Stimulated activated CD4-positive, alpha-beta T cell treated with anti-CD3 and anti-CD28 coated beads, Interleukin-2, amount 100 ng/mL, for 4 hours (primary cell): ENCODE results near the gene ZFYVE16.
"Not testable (repeated sequence)": the region's sequence is repeated elsewhere in the genome, so short reads cannot be mapped to it uniquely, and the experiment has no call there.

Experiments used
- DNase-seq: peaks from one replicate; pipeline ENCODE4 v3.0.0-alpha.2; 2020; ENCODE audit warnings: low read depth

Gene ZFYVE16

DNA sequence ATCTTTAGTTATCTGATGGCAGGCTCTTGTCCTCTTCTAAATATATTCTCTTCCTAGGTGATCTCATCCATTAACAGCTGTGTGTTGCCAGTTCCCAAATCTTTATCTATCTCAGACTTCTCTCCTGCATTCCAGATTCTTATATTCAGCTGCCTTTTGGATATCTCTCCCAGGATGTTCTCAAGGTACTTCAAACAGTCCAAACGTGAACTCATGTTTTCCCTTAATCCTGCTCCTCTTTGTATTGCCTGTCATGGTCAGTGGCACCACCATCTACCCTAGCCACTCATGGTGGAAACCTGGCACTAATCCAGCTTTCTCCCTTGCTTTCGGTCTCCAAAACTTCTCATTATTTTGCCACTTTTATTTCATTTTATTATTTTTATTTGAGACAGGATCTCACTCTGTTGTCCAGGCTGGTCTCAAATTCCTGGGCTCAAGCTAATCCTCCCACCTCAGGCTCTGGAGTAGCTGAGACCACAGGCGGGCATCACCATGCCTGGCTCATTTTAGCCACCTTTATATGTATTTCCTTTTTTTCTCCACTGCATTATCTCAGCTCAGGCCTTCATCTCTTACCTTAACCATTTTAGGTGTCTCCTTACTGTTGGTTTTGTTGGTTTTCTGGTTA is 3.8 kb downstream of the ZFYVE16 start:
- no peak for DNase-seq

DNA sequence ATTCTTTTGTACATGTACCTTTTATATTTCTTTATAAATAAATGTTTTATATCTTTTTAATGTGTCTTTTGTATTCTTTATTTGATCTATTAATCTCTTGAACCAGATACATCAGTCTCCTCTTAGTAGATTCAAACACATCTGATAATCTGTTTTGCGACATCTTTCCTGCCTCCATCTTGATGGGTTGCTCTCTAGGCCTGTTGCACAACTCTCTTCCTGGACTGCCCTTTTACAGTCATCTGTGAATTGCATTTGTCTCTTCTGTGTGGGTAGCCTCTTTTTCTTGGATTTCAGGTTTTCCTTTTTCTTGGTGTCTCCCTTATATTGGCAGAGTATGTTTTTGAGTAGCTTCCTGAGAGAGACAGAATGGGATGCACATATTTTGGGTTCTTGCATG is 6.2 kb downstream of the ZFYVE16 start:
- no peak for DNase-seq

DNA sequence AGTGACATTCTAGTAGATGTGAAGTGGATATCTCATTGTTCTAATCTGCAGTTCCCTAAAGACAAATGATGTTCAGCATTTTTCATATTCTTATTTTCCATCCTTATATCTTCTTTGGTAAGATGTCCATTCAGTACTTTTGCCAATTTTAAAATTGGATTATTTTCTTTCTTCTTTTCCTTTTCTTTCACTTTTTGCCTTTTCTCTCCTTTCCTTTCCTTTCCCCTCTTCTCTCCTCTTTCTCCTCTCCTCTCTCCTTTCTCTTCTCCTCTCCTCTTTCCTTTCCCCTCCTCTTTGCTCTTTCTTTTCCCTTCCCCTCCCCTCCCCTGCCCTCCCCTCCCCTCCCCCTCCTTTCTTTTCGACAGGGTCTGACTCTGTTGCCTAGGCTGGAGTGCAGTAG is 10.1 kb downstream of the ZFYVE16 start:
- DNase-seq: no peak

DNA sequence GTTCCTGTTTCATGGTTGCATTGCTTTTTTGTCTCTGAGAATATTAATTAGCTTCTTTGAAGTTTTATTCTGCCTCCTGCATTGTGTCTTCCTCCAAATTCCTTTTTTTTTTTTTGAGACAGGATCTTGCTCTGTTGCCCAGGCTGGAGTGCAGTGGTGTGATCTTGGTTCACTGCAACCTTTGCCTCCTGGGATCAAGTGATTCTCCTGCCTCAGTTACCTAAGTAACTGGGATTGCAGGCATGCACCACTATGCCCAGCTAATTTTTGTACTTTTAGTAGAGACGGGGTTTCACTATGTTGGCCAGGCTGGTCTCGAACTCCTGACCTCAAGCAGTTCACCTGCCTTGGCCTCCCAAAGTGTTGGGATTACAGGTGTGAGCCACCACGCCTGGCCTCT is 16.5 kb downstream of the ZFYVE16 start:
- DNase-seq: not testable (repeated sequence)

DNA sequence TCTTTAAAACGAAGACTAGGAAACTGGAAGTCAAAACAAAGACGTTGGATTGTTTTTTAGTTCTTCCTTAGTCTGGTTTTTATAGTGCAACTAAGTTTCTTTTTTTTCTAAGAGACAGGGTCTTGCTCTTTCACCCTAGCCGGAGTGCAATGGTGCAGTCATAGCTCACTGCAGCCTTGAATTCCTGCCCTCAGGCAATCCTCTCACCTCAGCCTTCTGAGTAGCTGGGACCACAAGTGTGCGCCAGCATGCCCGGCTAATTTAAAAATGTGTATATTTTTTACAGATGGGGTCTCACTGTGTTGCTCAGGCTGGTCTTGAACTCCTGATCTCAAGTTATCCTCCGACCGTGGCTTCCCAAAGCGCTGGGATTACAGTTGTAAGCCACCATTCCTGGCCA is 27.6 kb downstream of the ZFYVE16 start:
- no peak for DNase-seq

DNA sequence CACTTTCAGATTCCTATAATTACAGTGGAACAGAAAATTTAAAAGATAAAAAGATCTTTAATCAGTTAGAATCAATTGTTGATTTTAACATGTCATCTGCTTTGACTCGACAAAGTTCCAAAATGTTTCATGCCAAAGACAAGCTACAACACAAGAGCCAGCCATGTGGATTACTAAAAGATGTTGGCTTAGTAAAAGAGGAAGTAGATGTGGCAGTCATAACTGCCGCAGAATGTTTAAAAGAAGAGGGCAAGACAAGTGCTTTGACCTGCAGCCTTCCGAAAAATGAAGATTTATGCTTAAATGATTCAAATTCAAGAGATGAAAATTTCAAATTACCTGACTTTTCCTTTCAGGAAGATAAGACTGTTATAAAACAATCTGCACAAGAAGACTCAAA is 29.5 kb downstream of the ZFYVE16 start:
- no peak for DNase-seq

DNA sequence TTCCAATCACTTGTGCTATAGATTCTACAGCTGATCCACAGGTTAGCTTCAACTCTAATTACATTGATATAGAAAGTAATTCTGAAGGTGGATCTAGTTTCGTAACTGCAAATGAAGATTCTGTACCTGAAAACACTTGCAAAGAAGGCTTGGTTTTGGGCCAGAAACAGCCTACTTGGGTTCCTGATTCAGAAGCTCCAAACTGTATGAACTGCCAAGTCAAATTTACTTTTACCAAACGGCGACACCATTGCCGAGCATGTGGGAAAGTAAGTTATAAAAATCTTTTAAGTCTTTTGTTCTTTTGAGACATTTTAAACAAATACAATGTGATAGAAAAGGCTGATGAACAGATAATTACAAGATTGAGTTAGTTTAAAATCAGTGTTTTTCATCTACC is 30.9 kb downstream of the ZFYVE16 start:
- DNase-seq: no peak

DNA sequence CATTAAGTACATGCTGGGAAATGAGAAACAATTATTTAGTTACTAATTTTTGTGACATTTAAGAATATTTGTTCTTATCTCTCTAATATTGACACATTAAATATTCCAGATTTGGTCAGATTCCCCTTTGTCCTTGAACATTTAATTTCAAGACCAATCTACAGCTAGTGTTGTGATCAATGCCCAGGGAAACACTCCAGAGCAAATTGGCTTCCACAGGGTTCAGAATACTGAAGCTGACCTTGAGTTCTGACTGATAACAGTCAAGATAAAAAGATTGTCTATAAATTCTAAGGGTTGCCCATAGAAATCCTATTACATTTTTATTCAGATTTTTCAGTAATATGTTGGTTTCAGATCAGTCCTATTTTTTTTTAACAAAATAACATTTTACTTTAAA is 31.3 kb downstream of the ZFYVE16 start:
- no peak for DNase-seq

DNA sequence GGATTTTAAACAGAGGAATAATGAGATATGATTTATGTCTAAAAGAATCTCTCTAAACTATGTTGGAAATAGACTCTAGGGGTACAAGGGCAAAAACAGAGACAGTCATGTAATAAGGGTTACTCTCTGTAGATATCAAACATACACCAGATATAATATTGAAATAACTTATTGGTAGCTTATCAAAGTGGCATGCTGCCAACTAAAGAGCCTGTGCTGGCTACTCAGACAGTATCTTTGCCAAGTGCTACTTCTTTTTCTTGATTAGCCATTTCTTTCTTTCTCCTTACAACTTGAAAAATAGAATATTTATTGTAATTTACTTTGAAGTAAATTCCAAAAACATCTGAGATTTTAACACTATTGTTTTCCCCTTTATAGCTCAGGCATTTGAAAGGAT is 34.9 kb downstream of the ZFYVE16 start:
- DNase-seq: no peak

DNA sequence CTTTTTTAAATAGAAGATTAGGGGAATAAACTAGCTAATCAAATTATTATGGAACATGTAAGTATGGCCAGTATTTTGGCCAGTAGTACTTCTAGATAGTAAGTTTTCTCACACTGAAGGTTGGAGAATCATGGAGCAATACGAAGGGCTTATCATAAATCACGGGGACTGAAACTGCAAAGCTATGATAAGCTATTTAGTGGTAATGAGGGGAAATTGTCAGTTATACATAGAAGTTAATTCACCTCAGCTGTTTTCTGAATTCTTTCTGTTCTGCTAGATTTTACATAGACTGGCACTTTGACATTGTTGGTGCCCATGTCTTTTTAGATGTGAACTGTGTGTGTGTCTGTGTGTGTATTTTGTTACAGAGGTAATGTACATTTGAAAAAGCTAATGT is 45.5 kb downstream of the ZFYVE16 start:
- no peak for DNase-seq

DNA sequence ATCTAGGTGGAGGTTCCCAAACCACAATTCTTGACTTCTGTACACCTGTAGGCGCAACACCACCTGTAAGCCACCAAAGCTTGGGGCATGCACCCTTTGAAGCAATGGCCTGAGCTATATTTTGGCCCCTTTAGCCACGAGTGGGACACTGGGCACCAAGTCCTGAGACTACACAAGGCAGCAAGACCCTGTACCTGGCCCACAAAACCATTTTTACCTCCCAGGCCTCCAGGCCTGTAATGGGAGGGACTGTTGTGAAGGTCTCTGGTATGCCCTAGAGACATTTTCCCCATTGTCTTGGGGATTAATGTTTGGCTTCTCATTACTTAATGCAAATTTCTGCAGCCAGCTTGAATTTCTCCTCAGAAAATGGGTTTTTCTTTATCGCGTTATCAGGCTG is 55.4 kb downstream of the ZFYVE16 start:
- DNase-seq: no peak

DNA sequence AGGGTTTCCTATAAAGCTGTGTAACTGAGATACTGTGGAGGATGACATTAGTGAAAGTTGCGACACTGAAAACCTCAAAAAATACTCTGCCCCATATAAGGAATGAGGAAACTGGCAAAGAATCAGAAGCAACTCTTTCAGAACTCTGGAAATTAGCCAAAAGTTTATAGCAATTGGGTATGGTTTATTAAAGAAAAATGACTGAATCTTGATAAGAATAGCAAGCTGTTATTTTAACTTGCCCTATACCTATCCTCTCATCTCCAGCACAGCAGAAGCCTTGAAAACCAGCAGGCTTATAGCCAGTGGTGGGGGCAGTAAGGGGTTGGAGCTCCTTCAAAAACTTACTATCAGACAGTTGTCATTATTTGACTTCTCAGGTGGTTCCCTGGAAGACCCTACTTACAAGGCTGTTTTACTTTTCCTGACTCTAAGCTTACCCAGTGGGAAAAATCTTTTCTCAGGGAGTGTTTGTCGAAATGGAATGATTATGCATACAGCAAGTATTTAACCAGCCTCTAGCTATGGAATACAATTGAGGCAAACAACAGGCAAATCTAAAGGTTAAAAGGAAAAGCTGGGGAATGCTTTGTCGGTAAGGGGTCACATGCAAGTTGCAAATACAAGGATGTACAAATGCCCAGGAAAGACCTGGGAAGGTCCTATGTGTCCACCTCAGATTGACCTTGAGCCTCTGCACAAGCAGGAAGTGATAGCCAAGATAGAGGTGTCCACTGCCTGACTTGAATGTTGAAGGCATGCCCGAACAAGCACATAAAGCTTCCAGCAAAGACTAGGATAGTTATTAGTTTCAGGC is 59.0 kb downstream of the ZFYVE16 start:
- DNase-seq: no peak

DNA sequence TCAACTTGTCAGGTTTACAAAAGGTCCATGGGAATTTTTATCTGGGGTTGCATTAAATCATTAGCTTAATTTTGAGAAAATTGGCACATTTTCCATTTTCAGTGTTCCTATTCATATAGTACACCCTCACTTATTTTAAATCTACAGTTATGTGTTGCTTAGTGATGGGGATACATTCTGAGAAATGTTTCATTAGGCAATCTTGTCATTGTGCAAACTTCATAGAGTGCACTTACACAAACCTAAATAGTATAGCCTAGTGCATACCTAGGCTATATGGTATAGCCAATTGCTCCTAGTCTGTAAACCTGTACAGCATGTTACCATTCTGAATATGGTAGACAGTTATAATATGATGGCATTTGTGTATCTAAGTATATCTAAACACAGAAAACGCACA is 60.3 kb downstream of the ZFYVE16 start:
- no peak for DNase-seq

DNA sequence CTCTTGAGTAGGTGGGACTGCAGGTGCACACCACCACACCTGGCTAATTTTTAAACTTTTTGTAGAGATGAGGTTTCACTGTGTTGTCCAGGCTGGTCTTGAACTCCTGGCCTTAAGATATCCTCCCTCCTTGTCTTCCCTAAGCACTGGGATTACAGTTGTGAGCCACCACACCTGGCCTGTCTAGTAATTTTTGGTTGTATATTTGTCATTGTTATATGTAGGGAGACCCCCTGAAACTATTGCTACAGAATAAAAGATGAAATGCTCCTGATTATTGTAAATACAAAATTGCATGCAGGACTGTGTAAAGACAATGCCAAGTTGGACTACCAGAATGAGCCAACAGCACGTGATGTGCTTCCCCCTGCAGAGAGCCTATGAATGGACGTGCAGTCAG is 62.8 kb downstream of the ZFYVE16 start:
- DNase-seq: not testable (repeated sequence)

DNA sequence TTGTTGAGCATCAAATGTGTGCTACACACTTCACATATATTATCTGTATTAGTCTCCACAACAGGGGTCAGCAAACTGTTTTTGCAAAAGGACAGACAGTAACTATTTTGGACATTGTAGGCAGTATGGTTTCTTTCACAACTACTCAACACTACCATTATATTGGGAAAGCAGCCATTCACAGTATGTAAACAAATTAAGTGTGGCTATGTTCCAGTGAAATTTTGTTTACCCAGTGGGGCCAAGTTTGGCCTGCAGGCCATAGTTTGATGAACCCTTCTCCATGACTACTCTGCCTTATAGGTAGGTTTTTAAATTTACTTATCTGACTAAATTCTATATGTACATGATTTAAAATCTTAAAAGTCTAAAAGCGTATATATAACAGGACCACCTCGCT is 67.1 kb downstream of the ZFYVE16 start:
- DNase-seq: no peak

DNA sequence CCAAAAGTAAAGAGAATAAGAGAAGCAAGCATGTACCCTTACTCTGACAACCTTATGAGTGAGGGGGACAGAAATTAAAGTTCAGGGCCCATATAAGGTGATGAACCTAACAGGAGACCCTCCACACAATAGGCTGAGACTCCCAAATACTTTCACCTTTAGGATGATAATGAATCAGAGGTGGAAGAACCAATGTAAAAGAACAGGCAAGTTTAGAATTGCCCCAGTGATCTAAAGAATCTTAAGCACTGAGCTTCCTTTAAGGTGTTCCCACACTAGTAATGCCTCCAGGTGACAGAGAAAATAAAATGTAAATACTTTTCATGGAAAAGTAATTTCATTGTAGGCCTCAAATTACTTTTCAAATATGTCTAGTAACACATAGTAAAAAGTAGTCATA is 71.8 kb downstream of the ZFYVE16 start:
- no peak for DNase-seq

DNA sequence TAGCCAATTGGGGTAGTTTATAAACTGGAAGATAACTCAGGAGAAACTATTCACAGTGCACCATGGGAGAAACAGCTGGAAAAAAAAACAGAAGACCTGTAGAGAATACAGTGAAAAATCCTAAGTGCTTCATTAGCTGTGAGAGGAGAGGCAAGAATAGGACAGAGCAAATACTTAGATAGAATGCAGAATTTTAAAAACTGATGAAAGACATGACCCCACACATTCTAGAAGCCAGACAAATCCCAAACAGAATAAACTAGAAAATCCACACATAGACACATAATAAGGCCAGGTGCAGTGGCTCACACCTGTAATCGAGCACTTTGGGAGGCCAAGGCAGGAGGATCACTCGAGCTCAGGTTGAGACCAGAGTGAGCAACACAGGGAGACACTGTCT is 72.5 kb downstream of the ZFYVE16 start:
- DNase-seq: no peak

DNA sequence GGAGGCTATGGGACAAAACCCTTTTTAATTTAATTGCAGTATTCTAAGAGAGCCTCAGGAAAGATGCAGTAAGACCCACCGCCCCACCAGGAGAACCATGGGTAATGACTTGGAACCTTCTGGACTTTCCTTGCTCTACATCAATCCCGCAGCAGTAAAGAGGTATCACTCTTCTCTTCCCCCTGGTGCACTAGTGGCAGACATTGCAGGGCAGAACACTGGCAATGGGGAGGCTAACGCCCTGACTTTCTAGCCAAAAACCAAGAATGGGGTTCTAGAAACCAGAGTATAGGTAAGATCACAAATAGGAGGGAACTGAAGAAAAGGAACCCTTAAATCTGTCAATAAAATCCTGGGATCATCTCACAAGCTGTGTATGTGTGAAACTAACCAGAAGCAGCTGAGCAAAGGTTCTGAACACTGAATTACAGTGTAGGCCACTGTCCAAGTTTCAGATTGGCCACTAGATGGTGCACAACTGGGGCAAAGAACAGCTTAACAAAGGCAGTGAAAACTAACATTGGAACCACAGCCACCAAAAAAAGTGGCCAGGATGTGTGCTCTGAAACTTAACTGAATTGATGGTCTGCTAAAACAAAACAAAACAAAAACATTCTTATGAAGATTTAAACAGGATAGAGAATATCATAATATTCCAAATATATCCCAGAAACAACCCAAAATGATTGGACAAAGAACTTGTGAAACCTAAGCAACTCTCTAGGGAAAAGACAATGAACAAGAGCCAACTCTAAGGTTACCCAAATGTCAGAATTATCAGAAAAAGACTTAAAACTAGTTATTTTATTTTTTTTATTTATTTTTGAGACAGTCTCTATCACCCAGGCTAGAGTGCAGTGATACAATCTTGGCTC is 73.4 kb downstream of the ZFYVE16 start:
- DNase-seq: peak; percentile 22

DNA sequence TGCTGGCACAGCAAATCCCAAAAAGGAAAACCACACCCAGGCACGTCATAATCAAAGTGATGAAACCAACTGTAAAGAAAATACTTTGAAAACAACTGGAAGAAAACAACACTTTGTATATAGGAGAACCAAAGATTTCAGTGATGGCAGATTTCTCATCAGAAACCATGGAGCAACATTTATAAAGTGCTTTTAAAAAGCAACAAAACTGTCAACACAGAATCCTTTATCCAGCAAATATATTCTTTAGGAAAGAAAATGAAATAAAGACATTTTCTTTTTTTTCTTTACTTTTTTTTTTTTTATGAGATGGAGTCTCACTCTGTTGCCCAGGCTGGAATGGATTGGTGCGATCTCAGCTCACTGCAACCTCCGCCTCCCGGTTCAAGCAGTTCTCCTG is 74.7 kb downstream of the ZFYVE16 start:
- no peak for DNase-seq

DNA sequence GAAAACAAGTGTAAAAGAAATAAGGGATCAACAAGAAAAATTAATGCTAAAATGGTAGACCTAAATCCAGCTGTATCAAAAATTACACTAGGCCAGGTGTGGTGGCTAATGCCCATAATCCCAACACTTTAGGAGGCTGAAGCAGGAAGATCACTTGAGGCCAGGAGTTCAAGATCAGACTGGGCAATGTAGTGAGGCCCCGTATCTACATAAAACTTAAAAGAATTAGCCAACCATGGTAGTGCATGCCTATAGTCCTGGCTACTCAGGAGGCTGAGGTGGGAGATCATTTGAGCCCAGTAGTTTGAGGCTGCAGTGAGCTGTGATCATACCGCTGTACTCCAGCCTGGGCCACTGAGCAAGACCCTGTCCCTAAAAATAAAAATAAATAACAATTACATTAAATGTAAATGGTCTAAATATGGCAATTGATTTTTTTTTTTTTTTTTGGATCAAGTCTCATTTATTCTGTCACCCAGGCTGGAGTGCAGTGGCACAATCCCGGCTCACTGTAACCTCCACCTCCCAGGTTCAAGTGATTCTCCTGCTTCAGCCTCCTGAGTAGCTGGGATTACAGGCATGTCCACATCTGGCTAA is 75.9 kb downstream of the ZFYVE16 start:
- DNase-seq: no peak

DNA sequence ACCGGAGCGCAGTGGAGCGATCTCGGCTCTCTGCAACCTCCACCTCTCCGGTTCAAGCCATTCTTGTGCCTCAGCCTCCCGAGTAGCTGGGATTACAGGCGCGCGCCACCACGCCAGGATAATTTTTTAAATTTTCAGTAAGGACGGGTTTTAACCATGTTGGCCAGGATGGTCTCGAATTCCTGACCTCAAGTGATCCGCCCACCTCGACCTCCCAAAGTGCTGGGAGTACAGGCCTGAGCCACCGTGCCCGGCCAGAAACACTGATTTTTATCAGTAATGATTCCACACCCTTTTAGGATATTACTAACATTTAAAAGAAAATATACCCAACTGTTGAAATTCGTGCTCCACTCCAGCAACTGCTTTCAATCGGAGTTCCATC is 79.6 kb downstream of the ZFYVE16 start:
- no peak for DNase-seq
